ENCODE results near the gene KRT6C.

DNA sequence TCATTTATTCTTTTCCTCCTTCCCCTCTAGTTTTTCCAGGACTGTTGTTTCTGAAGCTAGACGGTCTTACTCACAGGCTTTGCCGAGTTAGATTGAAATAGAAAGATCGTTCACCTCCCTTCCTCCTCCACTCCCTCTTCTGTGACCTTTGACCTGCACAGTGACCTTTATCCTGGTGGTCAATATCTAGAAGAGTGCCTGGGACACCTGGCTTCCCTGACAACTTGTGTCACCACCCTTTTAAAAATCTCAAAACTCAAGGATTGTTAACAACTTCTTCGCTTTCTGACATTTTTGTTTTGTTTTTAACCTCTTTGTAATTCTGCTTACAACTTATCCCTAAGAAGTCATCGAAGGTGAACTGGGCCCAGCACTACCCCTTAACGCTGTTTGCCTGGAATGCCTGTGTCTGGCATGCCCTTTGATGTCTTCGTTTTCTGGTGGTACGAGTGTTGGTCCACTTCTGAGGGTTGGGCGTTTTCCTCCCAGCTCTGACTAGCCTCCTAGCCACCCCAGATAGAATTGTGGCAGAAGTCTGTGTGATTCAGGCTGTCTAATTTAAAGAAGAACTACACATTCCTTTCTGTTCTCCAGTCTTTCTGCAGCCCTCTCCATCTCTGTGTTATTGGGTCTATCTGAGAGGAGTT is 36.7 kb downstream of the KRT6C start:
- TF ChIP-seq, protein P1, sequence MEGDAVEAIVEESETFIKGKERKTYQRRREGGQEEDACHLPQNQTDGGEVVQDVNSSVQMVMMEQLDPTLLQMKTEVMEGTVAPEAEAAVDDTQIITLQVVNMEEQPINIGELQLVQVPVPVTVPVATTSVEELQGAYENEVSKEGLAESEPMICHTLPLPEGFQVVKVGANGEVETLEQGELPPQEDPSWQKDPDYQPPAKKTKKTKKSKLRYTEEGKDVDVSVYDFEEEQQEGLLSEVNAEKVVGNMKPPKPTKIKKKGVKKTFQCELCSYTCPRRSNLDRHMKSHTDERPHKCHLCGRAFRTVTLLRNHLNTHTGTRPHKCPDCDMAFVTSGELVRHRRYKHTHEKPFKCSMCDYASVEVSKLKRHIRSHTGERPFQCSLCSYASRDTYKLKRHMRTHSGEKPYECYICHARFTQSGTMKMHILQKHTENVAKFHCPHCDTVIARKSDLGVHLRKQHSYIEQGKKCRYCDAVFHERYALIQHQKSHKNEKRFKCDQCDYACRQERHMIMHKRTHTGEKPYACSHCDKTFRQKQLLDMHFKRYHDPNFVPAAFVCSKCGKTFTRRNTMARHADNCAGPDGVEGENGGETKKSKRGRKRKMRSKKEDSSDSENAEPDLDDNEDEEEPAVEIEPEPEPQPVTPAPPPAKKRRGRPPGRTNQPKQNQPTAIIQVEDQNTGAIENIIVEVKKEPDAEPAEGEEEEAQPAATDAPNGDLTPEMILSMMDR (IDR thresholded peaks at IDR 0.05 in 8 of 11, conservative IDR thresholded peaks at IDR 0.05 in 3 of 11): no peak
- TF ChIP-seq POLR2AphosphoS5 (IDR thresholded peaks at IDR 0.05): no peak
- no peak for TF ChIP-seq POLR2A (IDR thresholded peaks at IDR 0.05)
